Mesenchymal stem cell (in vitro differentiated cells and primary cell): ENCODE data around the gene ZSWIM6.

Experiments used
- DNase-seq: peaks from one replicate; pipeline ENCODE4 v3.0.0-alpha.2; 2013
- H2AFZ ChIP-seq: one replicate; pipeline ENCODE4 v1.6.1; 2013; ENCODE audit warnings: low read depth, mild to moderate bottlenecking, control low read depth, inconsistent platforms, low read length, moderate library complexity
- H2AK5ac ChIP-seq: 2 replicates; pipeline ENCODE4 v1.6.1; 2013; ENCODE audit warnings: low read length, moderate library complexity, mild to moderate bottlenecking, inconsistent platforms; ENCODE audit not compliant: severe bottlenecking
- H2BK120ac ChIP-seq: one replicate; pipeline ENCODE4 v1.6.1; 2013; ENCODE audit warnings: low read depth, mild to moderate bottlenecking, inconsistent platforms, low read length, moderate library complexity
- H2BK12ac ChIP-seq, 2 experiments: one replicate each; pipeline ENCODE4 v1.6.1; 2013; ENCODE audit warnings: inconsistent platforms in 2 of 2, low read length in 2 of 2, mild to moderate bottlenecking in 2 of 2, moderate library complexity in 2 of 2, control low read depth in 1 of 2
- H2BK15ac ChIP-seq: one replicate; pipeline ENCODE4 v1.6.1; 2013; ENCODE audit warnings: mild to moderate bottlenecking, low read depth, inconsistent platforms; ENCODE audit not compliant: poor library complexity, severe bottlenecking
- H2BK5ac ChIP-seq: 2 replicates; pipeline ENCODE4 v1.6.1; 2013; ENCODE audit warnings: low read depth, mild to moderate bottlenecking, low read length, control low read depth, inconsistent platforms; ENCODE audit not compliant: poor library complexity, severe bottlenecking
- H3K14ac ChIP-seq, 2 experiments: one replicate each; pipeline ENCODE4 v1.6.1; 2013; ENCODE audit warnings: inconsistent platforms in 2 of 2, low read length in 2 of 2, control low read depth in 1 of 2, mild to moderate bottlenecking in 1 of 2, moderate library complexity in 1 of 2
- H3K18ac ChIP-seq, 2 experiments: one replicate each; pipeline ENCODE4 v1.6.1; 2013; ENCODE audit warnings: inconsistent platforms in 2 of 2, low read length in 2 of 2, control low read depth in 1 of 2, low read depth in 1 of 2, mild to moderate bottlenecking in 1 of 2
- H3K23ac ChIP-seq, 2 experiments: one replicate each; pipeline ENCODE4 v1.6.1; 2013; ENCODE audit warnings: inconsistent platforms in 2 of 2, low read length in 2 of 2, mild to moderate bottlenecking in 2 of 2, moderate library complexity in 2 of 2, control low read depth in 1 of 2
- H3K27ac ChIP-seq: 2 replicates; pipeline ENCODE4 v1.5.1; 2013; ENCODE audit warnings: mild to moderate bottlenecking, moderate library complexity, low read length, control low read depth, inconsistent platforms; ENCODE audit not compliant: poor library complexity, severe bottlenecking
- H3K27me3 ChIP-seq, 2 experiments: 2 replicates each; pipeline versions ENCODE4 v1.6.1 to v1.7.0; 2013; ENCODE audit warnings: low read length in 2 of 2, mild to moderate bottlenecking in 2 of 2, moderate library complexity in 2 of 2, control low read depth in 1 of 2, inconsistent platforms in 1 of 2; ENCODE audit not compliant: control insufficient read depth in 1 of 2, insufficient read depth in 1 of 2
- H3K36me3 ChIP-seq, 2 experiments: 2 replicates each; pipeline versions ENCODE4 v1.6.1 to v1.7.0; 2013; ENCODE audit warnings: low read length in 2 of 2, control low read depth in 1 of 2, inconsistent platforms in 1 of 2, low read depth in 1 of 2, mild to moderate bottlenecking in 1 of 2; ENCODE audit not compliant: insufficient read depth in 2 of 2, control insufficient read depth in 1 of 2
- H3K4ac ChIP-seq, 2 experiments: one replicate each; pipeline ENCODE4 v1.6.1; 2013; ENCODE audit warnings: inconsistent platforms in 2 of 2, low read length in 2 of 2, mild to moderate bottlenecking in 2 of 2, moderate library complexity in 2 of 2, control low read depth in 1 of 2, low read depth in 1 of 2
- H3K4me1 ChIP-seq: 2 replicates; pipeline ENCODE4 v1.6.1; 2013; ENCODE audit warnings: low read depth, low read length, control low read depth; ENCODE audit not compliant: control insufficient read depth, insufficient read depth
- H3K4me2 ChIP-seq: 2 replicates; pipeline ENCODE4 v1.6.1; 2013; ENCODE audit warnings: low read length, mild to moderate bottlenecking, inconsistent platforms; ENCODE audit not compliant: poor library complexity, severe bottlenecking
- H3K4me3 ChIP-seq, 2 experiments: 2 replicates each; pipeline versions ENCODE4 v1.5.1 to v1.7.0; 2013; ENCODE audit warnings: low read length in 2 of 2, mild to moderate bottlenecking in 2 of 2, control low read depth in 1 of 2, low read depth in 1 of 2; ENCODE audit not compliant: insufficient read depth in 1 of 2
- H3K79me1 ChIP-seq: replicated peaks from 2 replicates; pipeline ENCODE4 v1.6.1; 2013; ENCODE audit warnings: mild to moderate bottlenecking, control low read depth, low read length, inconsistent platforms; ENCODE audit not compliant: poor library complexity, severe bottlenecking
- H3K9ac ChIP-seq: 2 replicates; pipeline ENCODE4 v1.7.0; 2013; ENCODE audit warnings: mild to moderate bottlenecking, low read length, moderate library complexity
- H3K9me3 ChIP-seq: 2 replicates; pipeline ENCODE4 v1.7.0; 2013; ENCODE audit warnings: mild to moderate bottlenecking, low read length; ENCODE audit not compliant: control insufficient read depth
- H4K8ac ChIP-seq: one replicate; pipeline ENCODE4 v1.6.1; 2013; ENCODE audit warnings: inconsistent platforms, mild to moderate bottlenecking, low read length, moderate library complexity
- H4K91ac ChIP-seq: one replicate; pipeline ENCODE4 v1.6.1; 2013; ENCODE audit warnings: mild to moderate bottlenecking, low read length, inconsistent platforms
- WGBS: methylation state at CpG from one replicate; pipeline ENCODE4 v1.1.7; 2013; ENCODE audit warnings: mixed read lengths; 5-methylcytosine and 5-hydroxymethylcytosine counted together

ZSWIM6 gene

GRCh38 chr5:61438298-61438970, 106.4 kb downstream of the ZSWIM6 start:
- no peak overlapping the region for H4K8ac ChIP-seq
- peaks cover 5% of the 10 kb centered on the region for H3K9me3 ChIP-seq

GRCh38 chr5:61440086-61440485, 108.0 kb downstream of the ZSWIM6 start:
- H3K23ac ChIP-seq, result no peak overlapping the region
- H2BK12ac ChIP-seq, result no peak overlapping the region
- H4K91ac ChIP-seq, result no peak overlapping the region
- no peak overlapping the region for H3K9ac ChIP-seq
- H4K8ac ChIP-seq, result no peak overlapping the region
- H3K79me1 ChIP-seq, result peaks cover 11% of the 10 kb centered on the region
- H3K4me3 ChIP-seq, result no peak overlapping the region
- H3K4me2 ChIP-seq, result no peak overlapping the region
- no peak overlapping the region for H2AK5ac ChIP-seq
- H3K36me3 ChIP-seq, result peaks cover 0 to 6% of the 10 kb centered on the region in 2 experiments
- peaks cover 5% of the 10 kb centered on the region for H3K9me3 ChIP-seq
- no peak overlapping the region for H2BK15ac ChIP-seq
- H3K27me3 ChIP-seq, result no peaks in the 10 kb centered on the region
- H2AFZ ChIP-seq, result no peak overlapping the region
- no peak overlapping the region for H2BK5ac ChIP-seq
- no peak overlapping the region for H3K4ac ChIP-seq
- H3K27ac ChIP-seq, result no peak overlapping the region
- H2BK120ac ChIP-seq, result no peak overlapping the region
- H3K14ac ChIP-seq, result no peak overlapping the region
- H3K18ac ChIP-seq, result no peak overlapping the region
- H3K4me1 ChIP-seq, result no peaks in the 10 kb centered on the region
- 96% methylated on average over 3 of the region's 3 CpGs for WGBS
- DNase-seq, result no peak

More at GRCh38 chr5:61438298-61438970, 106.4 kb downstream of the ZSWIM6 start:
- Histone ChIP-seq H4K91ac (no peak overlapping the region), H3K4ac (no peak overlapping the region), H3K36me3 (peaks cover 0 to 4% of the 10 kb centered on the region in 2 experiments), H3K27ac (no peak overlapping the region), H3K4me1 (no peaks in the 10 kb centered on the region), H2BK120ac (no peak overlapping the region), H3K18ac (no peak overlapping the region), H3K23ac (no peak overlapping the region), H2AFZ (no peak overlapping the region), H2BK15ac (no peak overlapping the region), H3K14ac (no peak overlapping the region), H2BK5ac (no peak overlapping the region), H3K4me2 (no peak overlapping the region), H2AK5ac (no peak overlapping the region), H3K9ac (no peak overlapping the region), H3K4me3 (no peak overlapping the region), H3K79me1 (peaks cover 13% of the 10 kb centered on the region), H3K27me3 (no peaks in the 10 kb centered on the region), H2BK12ac (no peak overlapping the region)
- WGBS, result 90% methylated on average over 1 of the region's 3 CpGs
- no peak for DNase-seq

- Histone ChIP-seq H3K23ac (no peak overlapping the region), H3K4ac (no peak overlapping the region)
These were observed 108.5 kb downstream of the ZSWIM6 start for GRCh38 chr5:61440596-61440995.

GRCh38 chr5:61441742-61442141, 109.7 kb downstream of the ZSWIM6 start:
- H3K27ac ChIP-seq, result no peak overlapping the region
- over 99% methylated on average over 4 of the region's 4 CpGs for WGBS
- H3K4ac ChIP-seq, result no peak overlapping the region
- H2BK12ac ChIP-seq, result no peak overlapping the region
- no peak overlapping the region for H4K8ac ChIP-seq
- H3K14ac ChIP-seq, result no peak overlapping the region
- H2AK5ac ChIP-seq, result no peak overlapping the region
- H3K4me1 ChIP-seq, result no peaks in the 10 kb centered on the region
- H3K9ac ChIP-seq, result no peak overlapping the region
- H3K18ac ChIP-seq, result no peak overlapping the region
- peaks cover 11% of the 10 kb centered on the region for H3K79me1 ChIP-seq
- H3K36me3 ChIP-seq, result peaks cover 0 to 8% of the 10 kb centered on the region in 2 experiments
- H3K23ac ChIP-seq, result no peak overlapping the region
- no peak overlapping the region for H3K4me2 ChIP-seq
- no peak overlapping the region for H2BK15ac ChIP-seq
- H2AFZ ChIP-seq, result no peak overlapping the region
- no peak for DNase-seq
- no peaks in the 10 kb centered on the region for H3K27me3 ChIP-seq
- H3K9me3 ChIP-seq, result peaks cover 5% of the 10 kb centered on the region
- no peak overlapping the region for H4K91ac ChIP-seq
- H2BK120ac ChIP-seq, result no peak overlapping the region
- no peak overlapping the region for H2BK5ac ChIP-seq
- no peak overlapping the region for H3K4me3 ChIP-seq

More at GRCh38 chr5:61440596-61440995, 108.5 kb downstream of the ZSWIM6 start:
- H3K18ac ChIP-seq, result no peak overlapping the region
- no peak overlapping the region for H2BK120ac ChIP-seq
- no peaks in the 10 kb centered on the region for H3K27me3 ChIP-seq
- peaks cover 5% of the 10 kb centered on the region for H3K9me3 ChIP-seq
- peaks cover 11% of the 10 kb centered on the region for H3K79me1 ChIP-seq
- no peak overlapping the region for H2BK15ac ChIP-seq
- H4K8ac ChIP-seq, result no peak overlapping the region
- H3K4me1 ChIP-seq, result no peaks in the 10 kb centered on the region
- H2AK5ac ChIP-seq, result no peak overlapping the region
- no peak overlapping the region for H4K91ac ChIP-seq
- no peak overlapping the region for H3K27ac ChIP-seq
- no peak overlapping the region for H3K4me3 ChIP-seq
- WGBS, result 98% methylated on average over 3 of the region's 3 CpGs
- H3K4me2 ChIP-seq, result no peak overlapping the region
- H3K14ac ChIP-seq, result no peak overlapping the region
- no peak overlapping the region for H2BK5ac ChIP-seq
- peaks cover 0 to 8% of the 10 kb centered on the region in 2 experiments for H3K36me3 ChIP-seq
- no peak for DNase-seq
- no peak overlapping the region for H2AFZ ChIP-seq
- H3K9ac ChIP-seq, result no peak overlapping the region
- no peak overlapping the region for H2BK12ac ChIP-seq
